Measurements from ENCODE around the gene MGARP. TPM values are rescaled to one million over a fixed set of nuclear protein-coding genes. Genes with fewer than 3 reads are reported as not detected.

The MGARP gene
- total RNA-seq, 1 donor from 2014 or later, result 0.62 TPM

- DNase-seq (no peak), ATAC-seq (no peak)
- intact Hi-C loops (cut with micrococcal nuclease), result no loop called here
These were observed 27.0 kb downstream of the MGARP start for GRCh38 chr4:139253046-139253445.

DNA sequence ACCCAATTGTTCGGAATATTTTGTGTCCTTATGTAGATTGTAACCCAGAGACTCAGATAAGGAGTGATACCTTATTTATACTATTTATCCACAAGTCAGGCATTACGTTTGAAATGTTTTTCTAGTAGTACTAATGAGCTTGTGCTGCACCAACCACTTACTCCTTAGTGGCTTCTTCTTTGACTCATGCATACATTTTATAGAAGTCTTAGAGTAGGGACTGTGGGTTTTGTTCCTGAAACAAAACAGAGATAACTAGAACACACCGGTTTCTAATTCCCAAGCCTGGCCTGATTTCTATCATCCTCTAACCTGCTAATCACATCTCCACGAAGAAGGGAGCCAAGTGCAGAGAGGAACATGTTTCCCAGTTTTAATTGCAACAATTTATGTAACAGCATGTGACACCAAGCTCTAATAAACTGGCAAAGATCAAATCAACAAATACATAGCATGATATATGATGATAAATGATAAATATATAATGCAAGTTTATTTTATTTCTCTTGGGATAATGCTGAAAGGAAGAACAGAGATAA, 32.3 kb downstream of the MGARP start:
- DNase-seq (no peak), ATAC-seq (no peak)
- intact Hi-C loops (cut with micrococcal nuclease), result no loop called here

DNA sequence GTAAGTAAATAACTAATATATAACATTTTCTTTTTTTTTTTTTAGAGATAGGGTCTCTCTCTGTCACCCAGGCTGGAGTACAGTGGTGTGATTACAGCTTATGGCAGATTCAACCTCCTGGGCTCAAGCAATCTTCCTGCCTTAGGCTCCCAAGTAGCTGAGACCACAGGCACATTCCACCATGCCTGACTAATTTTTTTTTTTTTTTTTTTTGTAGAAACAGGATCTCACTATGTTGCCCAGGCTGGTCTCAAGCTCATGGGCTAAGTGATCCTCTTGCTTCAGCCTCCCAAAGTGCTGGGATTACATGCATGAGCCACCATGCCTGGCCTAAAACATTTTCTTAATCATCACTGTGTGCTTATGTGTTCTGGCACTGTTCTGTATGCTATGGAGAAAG, 32.8 kb downstream of the MGARP start:
- intact Hi-C loops (cut with micrococcal nuclease), result no loop called here
- DNase-seq (no peak), ATAC-seq (no peak)

GRCh38 chr4:139246166-139246565, 33.9 kb downstream of the MGARP start:
- intact Hi-C loops (cut with micrococcal nuclease), result no loop called here
- DNase-seq (no peak), ATAC-seq (no peak)

DNA sequence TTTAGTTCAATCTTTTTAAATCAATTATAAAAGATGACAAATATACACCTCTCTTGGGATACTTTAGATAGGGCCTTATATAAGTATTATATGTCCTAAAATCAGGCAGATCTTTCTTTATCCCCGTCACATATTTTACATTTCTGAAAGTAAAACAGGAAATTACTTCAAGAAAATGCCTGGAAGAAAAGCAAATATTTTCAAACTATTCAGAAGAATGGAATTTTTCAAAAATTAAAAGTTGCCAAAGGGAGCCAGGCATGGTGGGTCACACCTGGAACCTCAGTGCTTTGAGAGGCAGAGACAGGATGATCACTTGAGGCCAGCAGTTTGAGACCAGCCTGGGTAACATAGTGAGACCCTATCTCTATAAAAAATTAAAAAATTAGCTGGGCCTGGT, 34.4 kb downstream of the MGARP start:
- DNase-seq (no peak), ATAC-seq (no peak)
- intact Hi-C loops (cut with micrococcal nuclease), result no loop called here

GRCh38 chr4:139243448-139244365, 36.3 kb downstream of the MGARP start:
- intact Hi-C loops (cut with micrococcal nuclease), result no loop called here
- no peak for DNase-seq
- peak; percentile 61 for ATAC-seq

DNA sequence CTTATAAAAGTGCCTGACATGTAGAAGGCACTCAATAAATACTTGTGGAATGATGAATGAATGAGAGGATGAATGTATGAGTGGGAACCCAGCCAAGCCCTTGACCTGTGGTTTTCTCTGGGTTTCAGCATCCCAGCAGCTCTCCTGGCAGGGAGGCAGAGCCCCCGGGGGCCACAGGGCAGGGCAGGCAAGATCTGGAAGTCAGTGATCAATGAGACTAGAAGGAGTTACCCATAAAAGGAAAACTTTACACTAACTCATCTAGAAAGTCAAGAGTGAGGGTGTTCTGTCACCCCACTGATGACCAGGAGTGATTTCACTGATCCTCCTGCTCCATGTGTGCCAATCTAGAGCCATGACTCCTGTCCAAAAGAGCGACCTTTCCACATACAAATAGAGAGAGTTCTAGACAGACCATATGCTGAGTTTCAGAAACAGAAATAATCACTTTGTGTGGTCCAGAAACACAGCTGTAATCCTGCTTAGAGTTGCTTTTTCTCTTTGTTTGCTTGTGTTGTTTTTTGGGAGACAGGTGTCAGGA, 37.4 kb downstream of the MGARP start:
- DNase-seq (no peak), ATAC-seq (no peak)
- intact Hi-C loops (cut with micrococcal nuclease), result no loop called here

DNA sequence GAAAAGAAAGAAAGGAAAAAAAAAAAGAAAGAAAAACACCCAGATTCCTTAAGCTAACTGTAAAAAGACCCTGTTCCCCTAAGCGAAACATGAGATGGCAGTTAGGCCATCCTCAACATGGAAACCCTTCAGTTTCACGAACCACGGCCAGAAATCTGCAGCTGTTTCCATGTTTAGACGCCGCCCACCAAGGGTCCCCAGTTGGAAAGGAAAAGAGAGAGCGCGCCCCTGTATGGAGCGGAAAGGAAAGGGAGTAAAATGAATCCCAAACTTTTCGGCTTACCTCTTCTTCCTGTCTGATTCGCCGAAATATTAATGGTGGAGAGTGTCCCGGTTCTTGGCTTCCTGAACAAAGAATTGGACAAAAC, 38.3 kb downstream of the MGARP start:
- DNase-seq (no peak), ATAC-seq (no peak)
- intact Hi-C loops (cut with micrococcal nuclease), result no loop called here

DNA sequence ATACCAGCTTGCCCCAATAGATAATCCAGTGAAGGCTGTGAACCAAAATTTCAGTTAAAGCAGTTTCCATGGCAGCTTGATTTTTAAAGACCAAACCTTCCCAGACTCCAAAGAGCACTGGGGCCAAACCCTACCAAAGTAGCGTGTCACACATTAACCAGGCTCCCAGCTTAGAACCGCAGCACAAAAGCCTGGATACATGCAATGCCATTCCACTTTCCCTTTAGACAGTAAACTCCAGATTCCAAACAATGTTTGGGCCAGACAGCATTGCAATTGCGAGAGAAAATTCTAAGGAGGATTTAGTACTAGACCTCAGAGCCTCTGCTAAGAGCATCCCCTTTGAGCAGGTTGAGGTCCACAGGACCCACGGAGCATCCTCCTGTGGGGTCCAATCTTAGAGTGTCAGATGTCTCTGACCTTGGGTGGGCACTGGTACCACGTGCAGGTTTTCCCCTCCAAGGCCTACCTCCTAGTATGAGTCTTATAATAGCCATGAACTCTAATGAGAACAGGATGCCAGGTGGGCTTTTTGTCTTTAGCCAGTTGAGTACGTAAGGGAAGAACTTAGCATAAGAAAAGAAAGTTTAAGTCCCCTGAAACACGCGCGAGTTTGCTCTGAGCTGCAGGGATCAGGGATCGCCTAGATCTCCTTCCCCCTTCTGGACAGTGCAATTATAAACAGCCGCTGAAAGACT, 38.8 kb downstream of the MGARP start:
- DNase-seq (no peak), ATAC-seq (no peak)
- intact Hi-C loops (cut with micrococcal nuclease), result no loop called here

GRCh38 chr4:139239127-139239772, 40.8 kb downstream of the MGARP start:
- no peak for DNase-seq
- ATAC-seq, result no peak
- intact Hi-C loops (cut with micrococcal nuclease), result no loop called here

DNA sequence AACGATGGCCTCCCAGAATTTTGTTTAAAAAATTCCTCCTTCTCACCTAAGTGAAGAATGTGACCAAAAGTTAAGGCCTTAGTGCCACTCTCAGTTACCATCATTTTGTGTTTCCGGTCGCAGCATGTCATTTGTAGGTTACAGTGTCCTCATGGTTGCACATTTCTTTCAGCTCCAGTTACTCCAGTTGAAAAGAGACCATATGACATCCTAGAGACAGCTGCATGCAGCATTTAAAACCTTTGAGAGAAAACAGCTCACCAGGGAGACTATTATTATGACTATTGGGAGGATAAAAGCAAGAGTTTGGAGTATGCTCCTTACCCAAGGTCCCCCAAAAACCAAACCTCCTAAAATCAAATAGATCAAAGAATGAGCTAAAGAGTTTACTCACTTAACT, 45.8 kb downstream of the MGARP start:
- ATAC-seq (no peak), DNase-seq (no peak)
- intact Hi-C loops (cut with micrococcal nuclease), result no loop called here

- ATAC-seq (peak; percentile 61), DNase-seq (no peak)
- intact Hi-C loops (cut with micrococcal nuclease), result no loop called here
These were observed 50.4 kb downstream of the MGARP start for GRCh38 chr4:139229534-139230039.

DNA sequence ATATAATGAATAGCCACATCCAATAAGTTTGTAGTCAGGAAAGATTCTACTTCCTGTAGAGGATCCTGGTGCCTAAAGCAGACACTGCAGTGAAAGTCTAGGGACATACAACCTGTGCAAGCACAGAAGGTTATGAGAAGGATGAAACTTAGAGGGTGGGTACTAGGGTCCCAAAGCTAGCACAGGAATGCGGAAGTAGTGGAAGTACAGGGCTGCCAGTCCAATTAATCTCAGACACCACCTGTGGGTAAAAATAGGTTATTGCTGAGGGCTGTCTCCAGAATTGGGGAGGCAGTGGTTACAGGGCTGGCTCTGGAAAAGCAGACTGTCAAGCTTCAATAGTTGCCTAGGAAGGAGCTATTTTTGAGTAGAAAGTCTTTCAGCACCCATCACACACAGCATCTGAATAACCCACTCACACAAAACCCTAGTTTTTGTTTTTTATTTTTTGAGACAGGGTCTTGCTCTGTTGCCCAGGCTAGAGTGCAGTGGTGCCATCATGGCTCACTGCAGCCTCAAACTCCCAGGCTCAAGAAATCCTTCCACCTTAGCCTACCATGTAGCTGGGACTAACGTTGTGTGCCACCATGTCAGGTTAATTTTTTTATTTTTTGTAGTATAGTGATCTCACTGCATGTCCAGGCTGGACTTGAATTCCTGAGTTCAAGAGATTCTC, 52.2 kb downstream of the MGARP start:
- intact Hi-C loops (cut with micrococcal nuclease), result no loop called here
- DNase-seq (no peak), ATAC-seq (peak; percentile 33)

DNA sequence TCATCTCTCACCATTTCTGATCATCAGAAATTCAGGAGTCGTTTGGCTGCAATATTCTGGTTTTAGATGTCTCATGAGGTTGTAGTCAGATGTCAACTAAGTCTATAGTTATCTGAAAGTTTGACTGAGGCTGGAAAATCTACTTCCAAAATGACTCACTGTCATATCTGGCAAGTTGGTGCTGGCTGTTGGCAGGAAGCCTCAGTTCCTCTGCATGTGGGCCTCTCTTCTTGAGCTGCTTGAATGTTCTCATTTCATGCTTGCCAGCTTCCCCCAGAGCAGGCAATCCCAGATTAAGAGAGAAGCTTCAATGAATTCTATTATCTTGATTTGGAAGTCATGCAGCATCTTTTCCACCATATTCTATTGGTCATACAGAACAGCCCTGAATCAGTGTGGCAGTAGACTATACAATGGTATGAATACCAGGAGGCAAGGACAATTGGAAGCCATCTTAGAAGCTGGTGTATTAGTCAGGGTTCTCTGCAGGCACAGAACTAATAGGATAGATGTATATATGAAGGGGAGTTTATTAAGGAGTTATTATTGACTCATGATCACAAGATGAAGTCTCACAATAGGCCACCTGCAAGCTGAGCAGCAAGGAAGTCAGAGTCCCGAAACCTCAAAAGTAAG, 56.2 kb downstream of the MGARP start:
- peak; percentile 72 for ATAC-seq
- intact Hi-C loops (cut with micrococcal nuclease), result no loop called here
- peak; percentile 71 for DNase-seq

GRCh38 chr4:139222215-139222614, 57.8 kb downstream of the MGARP start:
- intact Hi-C loops (cut with micrococcal nuclease), result no loop called here
- DNase-seq (no peak), ATAC-seq (no peak)

DNA sequence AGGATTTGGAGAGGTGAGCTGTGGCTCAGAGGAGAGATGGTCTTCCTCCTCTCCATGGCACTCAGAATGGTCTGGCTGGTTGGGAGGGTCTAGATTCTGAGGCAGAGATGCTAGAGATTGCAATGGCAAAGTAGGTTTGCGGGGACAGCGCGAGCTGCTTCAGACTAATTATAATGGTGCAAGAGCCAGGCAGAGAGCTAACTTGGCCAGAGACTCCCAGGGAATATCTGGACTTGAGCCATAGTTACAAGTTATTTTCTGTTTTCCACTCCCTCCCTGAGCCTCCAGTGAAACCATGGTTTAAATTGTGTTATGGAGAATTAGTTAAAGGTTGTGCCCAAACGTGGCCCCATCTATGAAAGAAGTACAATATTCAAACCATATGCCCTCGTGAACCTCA, 58.3 kb downstream of the MGARP start:
- peak; percentile 64 for ATAC-seq
- intact Hi-C loops (cut with micrococcal nuclease), result no loop called here
- DNase-seq, result no peak

GRCh38 chr4:139219450-139220055, 60.5 kb downstream of the MGARP start:
- no peak for DNase-seq
- ATAC-seq, result no peak
- intact Hi-C loops (cut with micrococcal nuclease), result no loop called here

Measured in left ventricle myocardium superior (tissue), 1 donor.